ENCODE measurements around the gene MRPL50.
A peak's percentile ranks its signal among the peaks of the same experiment; 100 is the strongest.

Gene MRPL50

DNA sequence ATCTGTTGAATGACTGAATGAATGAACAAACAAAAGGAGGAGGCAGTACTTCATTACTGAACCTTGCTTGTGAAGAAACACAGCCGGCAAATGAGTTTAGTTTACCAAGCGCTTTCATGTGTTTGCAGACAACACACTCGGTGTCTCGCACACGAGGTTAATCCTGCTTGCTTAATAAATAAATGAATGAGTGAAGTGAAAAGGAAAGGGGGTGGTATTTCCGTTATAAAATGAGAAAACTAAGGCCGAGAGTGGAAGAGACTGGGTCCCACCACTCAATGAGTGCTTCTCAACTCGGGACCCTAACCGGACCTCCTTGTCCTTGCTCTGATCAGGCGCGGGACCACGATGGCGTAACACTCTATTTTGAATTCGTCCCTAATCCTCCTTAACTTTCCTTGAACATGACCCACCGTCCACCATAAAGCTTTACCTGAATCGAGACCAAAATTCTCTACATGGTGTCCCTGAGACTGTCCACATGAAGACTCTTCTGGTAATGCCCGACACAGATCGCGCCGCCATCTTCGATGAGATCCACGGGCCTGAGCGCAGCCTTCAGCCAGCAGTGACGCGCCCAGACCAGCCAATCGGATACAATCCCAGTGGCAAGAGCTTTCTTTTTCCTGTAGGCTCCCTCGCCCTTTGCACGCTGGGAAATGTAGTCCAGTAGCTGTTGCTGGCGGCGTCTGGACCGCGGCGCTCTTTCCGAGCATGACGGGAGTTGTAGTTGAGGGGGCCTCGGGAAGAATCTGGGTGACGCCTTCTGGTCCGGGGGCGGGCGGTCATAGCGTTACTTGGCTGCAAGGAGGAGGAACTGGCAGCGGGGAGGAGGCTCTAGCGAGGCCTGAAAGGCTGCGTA is at the start of gene MRPL50, which contains the start of gene ZNF189:
Gene MRPL50 (minus strand): TSS at position 551 of the 862 bp plus-strand sequence. CDS start 26 bp downstream, at position 525.
Gene ZNF189 (plus strand): TSS at position 784 of the 862 bp plus-strand sequence. CDS start 306 bp downstream, outside the sequence.
- peak; percentile 95 for DNase-seq

- DNase-seq, result no peak
Measured at GRCh38 chr9:101446732-101447131, 48.3 kb upstream of the MRPL50 start.

GRCh38 chr9:101445353-101446029 is 47.1 kb upstream of the MRPL50 start:
- DNase-seq, result no peak

- no peak for DNase-seq
Measured at GRCh38 chr9:101443364-101443771, 45.0 kb upstream of the MRPL50 start.

DNA sequence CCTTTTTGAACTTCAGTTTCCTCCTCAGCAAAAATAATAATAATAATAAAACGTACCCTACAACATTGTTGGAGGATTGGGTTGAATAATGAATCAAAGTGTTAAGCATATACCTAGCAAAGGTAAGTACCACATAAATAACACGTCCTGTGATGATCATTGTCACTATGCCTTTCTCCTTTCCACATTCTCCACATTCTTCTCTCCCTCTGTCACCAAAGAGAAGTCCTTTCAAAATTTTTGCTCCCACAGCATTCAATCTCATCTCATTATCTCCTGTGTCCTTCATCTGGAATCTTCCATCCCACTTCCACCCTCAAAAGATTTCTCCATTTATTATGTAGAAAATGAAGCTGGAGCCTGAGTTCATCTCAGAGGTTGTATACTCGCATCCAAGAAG is 44.3 kb upstream of the MRPL50 start:
- no peak for DNase-seq

GRCh38 chr9:101442318-101442717 is 43.9 kb upstream of the MRPL50 start:
- no peak for DNase-seq

GRCh38 chr9:101440714-101441230 is 42.4 kb upstream of the MRPL50 start:
- no peak for DNase-seq

DNA sequence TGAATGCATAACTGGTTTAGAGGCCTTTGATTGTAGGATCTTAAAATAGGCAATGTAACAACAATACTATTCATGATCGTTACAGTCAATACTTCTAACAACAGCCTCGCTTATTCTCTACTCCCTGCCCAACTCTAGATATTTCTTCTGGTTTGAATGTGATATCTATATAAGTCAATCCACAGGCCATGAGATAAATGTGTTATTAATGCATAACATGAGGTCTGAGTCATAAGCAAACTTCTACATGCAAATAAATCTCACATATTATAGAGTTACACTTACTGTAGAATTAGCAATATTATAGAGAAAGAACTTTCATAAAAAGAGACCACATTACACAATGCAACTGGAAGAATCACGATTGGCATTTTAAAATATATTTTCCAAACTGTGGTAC is 40.1 kb upstream of the MRPL50 start:
- no peak for DNase-seq

DNA sequence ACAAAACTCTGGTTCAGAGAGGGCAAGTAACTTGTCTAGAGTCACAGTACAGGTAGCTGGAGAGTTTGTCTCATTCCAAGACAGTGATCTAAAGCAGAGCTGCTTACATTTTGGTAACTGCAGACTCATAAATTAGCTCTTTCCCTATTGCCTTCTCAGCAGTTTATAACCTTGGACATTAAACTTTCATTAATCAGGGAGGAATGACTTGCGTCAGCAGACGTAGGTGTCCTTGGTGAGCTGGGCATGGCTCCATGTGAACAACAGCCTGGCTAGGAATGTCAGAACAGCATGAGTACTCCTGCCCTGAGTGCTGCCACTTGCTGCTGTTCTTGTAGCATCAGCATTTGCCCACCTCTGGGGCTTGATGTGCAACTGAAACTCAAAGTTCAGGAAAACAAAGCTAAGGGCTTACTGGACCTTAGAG is 39.4 kb upstream of the MRPL50 start:
- no peak for DNase-seq

GRCh38 chr9:101435601-101436079 is 37.2 kb upstream of the MRPL50 start, which contains the start of gene ALDOB:
Gene ALDOB (minus strand): TSS chr9:101435774. CDS start chr9:101430887, 4,887 bp downstream.
- DNase-seq, result no peak

GRCh38 chr9:101434998-101435397 is 36.6 kb upstream of the MRPL50 start:
- DNase-seq, result no peak

- no peak for DNase-seq
Measured at GRCh38 chr9:101433229-101433628, 34.8 kb upstream of the MRPL50 start.

GRCh38 chr9:101432740-101433139 is 34.3 kb upstream of the MRPL50 start:
- no peak for DNase-seq

- DNase-seq, result no peak
Measured at GRCh38 chr9:101432171-101432570, 33.8 kb upstream of the MRPL50 start.

GRCh38 chr9:101429736-101430135 is 31.3 kb upstream of the MRPL50 start:
- no peak for DNase-seq

- DNase-seq, result no peak
Measured at GRCh38 chr9:101428909-101429308, 30.5 kb upstream of the MRPL50 start.

- no peak for DNase-seq
Measured at GRCh38 chr9:101427957-101428655, 29.7 kb upstream of the MRPL50 start.

DNA sequence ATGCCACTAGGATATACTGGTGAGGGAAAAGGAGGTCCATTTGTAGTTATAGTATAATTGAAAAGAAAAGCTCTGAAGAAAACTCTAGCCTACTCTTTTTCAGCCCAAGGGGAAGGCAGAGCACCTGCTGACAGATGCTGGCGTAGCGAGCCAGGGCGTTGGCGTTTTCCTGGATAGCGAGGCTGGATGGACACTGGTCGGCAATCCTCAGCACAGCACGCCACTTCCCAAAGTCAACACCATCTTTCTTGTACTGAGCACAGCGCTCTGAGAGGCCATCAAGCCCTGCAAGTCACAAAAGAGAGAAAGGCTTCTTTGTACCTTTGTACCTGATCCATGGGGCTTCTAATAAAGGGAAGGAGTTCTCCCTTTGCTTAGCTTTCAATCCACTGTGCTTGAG is 28.9 kb upstream of the MRPL50 start:
- DNase-seq, result no peak

DNA sequence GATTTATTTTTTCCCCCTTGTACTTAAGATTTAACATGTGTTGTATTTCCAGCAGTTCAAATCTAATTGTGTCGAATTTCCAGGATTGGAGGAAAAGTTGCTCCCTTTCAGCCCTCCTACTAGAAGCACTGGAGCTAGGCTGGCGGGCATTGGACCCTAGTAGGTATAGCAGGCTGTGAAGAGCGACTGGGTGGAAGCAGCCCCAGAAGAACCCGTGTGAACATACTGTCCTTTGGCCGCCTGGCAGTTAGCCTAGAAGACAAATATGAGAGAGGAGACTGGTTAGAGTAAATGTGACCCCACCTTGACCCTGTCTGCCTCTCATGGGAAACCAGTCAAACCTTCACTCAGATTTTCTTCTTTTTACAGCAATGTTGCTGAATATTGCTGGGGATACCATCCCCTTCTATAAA is 23.2 kb upstream of the MRPL50 start:
- DNase-seq, result no peak

DNA sequence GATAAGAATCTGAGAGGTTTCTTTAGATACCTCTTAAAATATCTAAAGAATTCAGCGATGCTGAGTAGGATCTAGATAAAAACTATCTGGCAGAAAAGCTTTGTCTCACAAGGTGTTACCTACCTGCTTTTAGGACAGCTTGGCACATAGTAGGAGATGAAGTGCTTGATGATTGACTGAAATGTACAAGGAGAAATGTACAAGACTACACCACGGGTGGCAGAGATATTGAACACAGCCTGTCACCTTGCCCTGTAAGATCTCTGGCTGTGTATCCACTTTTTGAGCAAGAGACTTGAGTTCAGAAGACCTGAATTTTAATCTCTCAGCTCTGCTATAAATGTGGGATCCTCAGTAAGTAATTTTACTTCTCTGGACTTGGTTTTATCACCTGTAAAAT is 21.4 kb upstream of the MRPL50 start:
- no peak for DNase-seq

DNA sequence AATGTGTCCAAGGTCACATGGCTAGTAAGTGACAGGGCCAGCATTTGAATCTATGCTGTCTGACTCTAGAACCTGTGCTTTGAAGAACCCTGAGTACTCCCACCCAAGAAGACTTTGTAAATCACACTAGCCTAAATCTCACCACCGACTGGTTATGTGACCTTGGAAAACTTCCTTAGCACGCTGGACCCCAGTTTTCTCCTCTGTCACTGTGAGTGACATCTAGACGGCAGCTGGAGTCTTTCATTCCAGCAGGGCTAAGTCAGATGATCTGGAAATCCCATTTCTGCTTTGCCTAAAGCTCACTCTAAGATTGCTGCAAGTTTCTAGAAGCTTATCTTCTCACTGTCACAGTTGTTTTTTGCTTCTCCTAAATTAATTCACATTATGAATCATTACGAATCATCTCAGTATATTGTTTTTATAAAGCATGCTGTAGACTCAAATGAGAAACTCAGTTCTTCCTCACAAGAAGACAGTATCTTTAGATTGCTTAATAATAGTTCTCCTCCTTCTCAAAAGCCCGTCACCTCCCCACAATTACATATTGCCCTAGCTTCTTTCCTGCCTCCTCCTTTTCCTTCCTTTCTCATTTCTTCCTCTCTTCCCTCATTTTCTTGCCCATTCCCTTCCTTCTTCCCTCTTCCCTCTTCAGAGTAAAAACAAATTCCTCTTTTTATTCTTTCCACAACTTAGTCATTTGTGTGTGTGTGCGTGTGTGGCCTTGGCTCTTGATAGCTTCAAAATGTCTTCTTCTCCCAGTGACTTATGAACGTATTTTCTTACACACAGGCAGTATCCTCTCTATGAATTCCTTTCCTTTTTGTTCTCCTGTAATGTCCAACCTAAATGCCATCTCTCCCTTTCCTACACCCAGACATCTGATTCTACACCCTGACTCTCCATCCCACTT is 20.4 kb upstream of the MRPL50 start:
- no peak for DNase-seq

DNA sequence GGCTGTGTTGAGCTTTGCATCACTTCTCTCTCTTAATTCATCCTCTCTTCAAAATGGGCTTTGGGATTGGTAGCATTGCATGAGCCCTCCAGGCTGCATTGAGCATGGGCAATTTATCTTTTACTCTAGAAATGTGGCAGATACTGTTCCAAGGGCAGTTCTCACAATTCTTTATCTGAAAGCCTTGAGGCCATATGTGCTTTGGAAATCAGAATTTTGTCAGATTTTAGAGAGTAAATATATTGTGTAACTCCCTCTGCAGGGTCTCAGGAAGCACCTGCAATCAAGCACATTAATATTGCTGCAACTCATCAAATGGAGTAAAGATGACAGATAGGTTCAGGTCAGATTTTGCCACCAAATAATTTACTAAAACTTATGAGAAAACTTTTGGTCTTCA is 19.6 kb upstream of the MRPL50 start:
- no peak for DNase-seq

Data from SIG-M5 (cell line).